ENCODE data around the gene ORC3. TPM values are rescaled to one million over a fixed set of nuclear protein-coding genes. Genes with fewer than 3 reads are reported as not detected.

The ORC3 gene
- total and polyA plus RNA-seq, 2 donors (not counting 3 experiments of a cell fraction or from before 2014, with no cell fraction given) = 9.2 to 17.9 TPM

DNA sequence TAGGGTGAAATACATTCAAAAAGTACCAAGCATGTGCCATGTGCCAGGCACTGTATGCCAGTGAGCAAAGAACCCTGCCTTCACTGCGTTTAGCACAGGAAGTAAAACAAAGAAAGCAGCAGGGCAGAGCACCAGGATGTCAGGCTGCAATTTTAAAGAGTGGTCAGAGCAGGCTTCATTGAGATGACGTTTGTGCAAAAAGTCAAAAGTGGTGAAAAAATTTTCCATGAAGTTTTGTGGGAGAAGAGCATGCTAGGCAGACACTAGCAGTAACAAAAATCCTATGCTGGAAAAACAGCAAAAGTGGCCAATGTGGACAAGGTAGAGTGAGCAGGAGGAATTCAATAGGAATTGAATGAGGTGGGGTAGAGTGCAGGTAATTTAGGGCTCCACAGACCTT lies 80.8 kb downstream of the ORC3 start:
- Histone ChIP-seq H3K4me2 (ENCODE audit: insufficient read depth, low read length) (no peak overlapping the region), H4K20me1 (replicated peaks; ENCODE audit: control insufficient read depth, extremely low read depth, insufficient read depth, low read length) (peaks cover 2% of the 10 kb centered on the region), H3K79me2 (ENCODE audit: control insufficient read depth, insufficient read depth, low read length) (peaks cover 4% of the 10 kb centered on the region), H3K9ac (replicated peaks; ENCODE audit: extremely low read depth, insufficient read depth, low read length) (no peak overlapping the region), H3K27me3 (ENCODE audit: control insufficient read depth in 2 of 2, insufficient read depth in 2 of 2, low read length in 2 of 2) (no peaks in the 10 kb centered on the region), H3K9me1 (replicated peaks; ENCODE audit: control insufficient read depth, extremely low read depth, insufficient read depth, low read length) (no peaks in the 10 kb centered on the region), H3K36me3 (ENCODE audit: control insufficient read depth in 2 of 2, extremely low read depth in 1 of 2, insufficient read depth in 2 of 2, low read length in 2 of 2) (peaks cover 6 to 11% of the 10 kb centered on the region in 2 experiments), H3K4me1 (ENCODE audit: control insufficient read depth, extremely low read depth, insufficient read depth, low read length) (no peaks in the 10 kb centered on the region), H3K27ac (ENCODE audit: insufficient read depth, low read depth, low read length) (no peak overlapping the region), H3K4me3 (replicated peaks in 1 of 3; ENCODE audit: insufficient read depth in 1 of 3, low read depth in 1 of 3, low read length in 3 of 3) (no peak overlapping the region), H2AFZ (ENCODE audit: low read depth, low read length) (no peak overlapping the region), H3K9me3 (replicated peaks; ENCODE audit: control insufficient read depth, insufficient read depth, low read length) (no peaks in the 10 kb centered on the region)
- no TSS peak for BruUV-seq (replicated peaks)
- ChIA-PET POLR2A (no interaction called here), CTCF (interaction anchor here (1.0 kb wide), 1 partner anchor 278 kb away, joined by 3 read pairs; no protein-coding TSS in a partner anchor)
- FAIRE-seq = no peak
- TF ChIP-seq CTCF (IDR thresholded peaks at IDR 0.05; ENCODE audit: extremely low read depth in 1 of 2, insufficient read depth in 1 of 2, low read depth in 1 of 2, low read length in 2 of 2) (no peak), POLR2A (IDR thresholded peaks at IDR 0.05; ENCODE audit: low read depth, low read length) (no peak), MAX (IDR thresholded peaks at IDR 0.05; ENCODE audit: insufficient read depth, insufficient read length) (no peak), POLR2AphosphoS5 (IDR thresholded peaks at IDR 0.05; ENCODE audit: insufficient read depth, low read depth, low read length) (no peak), GATA2 (IDR thresholded peaks at IDR 0.05; ENCODE audit: insufficient read depth, insufficient read length, low read depth, low read length) (no peak), JUN (IDR thresholded peaks at IDR 0.05; ENCODE audit: borderline replicate concordance, insufficient read depth, insufficient read length, low read depth) (no peak), EZH2 (IDR thresholded peaks at IDR 0.05; ENCODE audit: borderline replicate concordance, low read depth, low read length, severe bottlenecking) (no peak), MYC (IDR thresholded peaks at IDR 0.05; ENCODE audit: low read depth, low read length) (no peak), FOS (IDR thresholded peaks at IDR 0.05; ENCODE audit: borderline replicate concordance, insufficient read depth, low read length) (no peak)
- intact Hi-C loops (cut with micrococcal nuclease) = no loop called here
- dilution Hi-C loops (cut with MboI; ENCODE audit: extremely low pct_ligation_motif_present, low sequenced_read_pairs) = no loop called here
- DNase-seq (ENCODE audit: low read depth, low spot score) = no peak
